ENCODE measurements around the gene LAMC2. TPM values are rescaled to one million over a fixed set of nuclear protein-coding genes. Genes with fewer than 3 reads are reported as not detected.

LAMC2 gene
- total RNA-seq, result 5.5 TPM

DNA sequence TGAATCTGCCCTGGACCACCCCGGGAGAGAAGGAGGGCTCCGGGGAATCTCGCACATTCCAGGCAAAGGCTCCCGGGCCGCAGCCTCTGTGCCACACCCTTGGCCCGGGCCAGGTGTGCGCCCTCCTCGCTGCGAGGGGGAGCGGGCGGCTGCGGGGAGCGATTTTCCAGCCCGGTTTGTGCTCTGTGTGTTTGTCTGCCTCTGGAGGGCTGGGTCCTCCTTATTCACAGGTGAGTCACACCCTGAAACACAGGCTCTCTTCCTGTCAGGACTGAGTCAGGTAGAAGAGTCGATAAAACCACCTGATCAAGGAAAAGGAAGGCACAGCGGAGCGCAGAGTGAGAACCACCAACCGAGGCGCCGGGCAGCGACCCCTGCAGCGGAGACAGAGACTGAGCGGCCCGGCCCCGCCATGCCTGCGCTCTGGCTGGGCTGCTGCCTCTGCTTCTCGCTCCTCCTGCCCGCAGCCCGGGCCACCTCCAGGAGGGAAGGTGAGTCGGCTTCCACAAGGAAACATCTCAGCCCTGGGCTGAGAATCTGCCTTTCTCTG lies at the start of gene LAMC2:
Gene LAMC2 (plus strand): TSS at position 324 of the 550 bp plus-strand sequence. CDS start 89 bp downstream, at position 413.

Other genes with a start within 250 kb of the LAMC2 start
- gene SHCBP1L, start 233.1 kb upstream of the LAMC2 start, total RNA-seq, result 0.29 TPM
- gene LAMC1, start 162.8 kb upstream of the LAMC2 start, total RNA-seq, result 236 TPM
- 1.8 TPM for gene NMNAT2, start 232.1 kb downstream of the LAMC2 start, total RNA-seq

Measured in metanephros (tissue), 1 donor.